Erythroblast (primary cell): ENCODE data around the gene SLC6A9.

ENCODE experiments used
- DNase-seq, 2 experiments: peaks; one replicate each; lab custom pipeline; 2025; lab: John Stamatoyannopoulos, UW
- GATA1 ChIP-seq: IDR thresholded peaks from 2 replicates; pipeline ENCODE4 v1.6.1; 2011; ENCODE audit warnings: low read depth, mild to moderate bottlenecking, control low read depth, low read length, moderate library complexity
- POLR2A ChIP-seq: IDR thresholded peaks from 2 replicates; pipeline ENCODE4 v1.6.1; 2011; ENCODE audit warnings: mild to moderate bottlenecking, low read length

The SLC6A9 gene

DNA sequence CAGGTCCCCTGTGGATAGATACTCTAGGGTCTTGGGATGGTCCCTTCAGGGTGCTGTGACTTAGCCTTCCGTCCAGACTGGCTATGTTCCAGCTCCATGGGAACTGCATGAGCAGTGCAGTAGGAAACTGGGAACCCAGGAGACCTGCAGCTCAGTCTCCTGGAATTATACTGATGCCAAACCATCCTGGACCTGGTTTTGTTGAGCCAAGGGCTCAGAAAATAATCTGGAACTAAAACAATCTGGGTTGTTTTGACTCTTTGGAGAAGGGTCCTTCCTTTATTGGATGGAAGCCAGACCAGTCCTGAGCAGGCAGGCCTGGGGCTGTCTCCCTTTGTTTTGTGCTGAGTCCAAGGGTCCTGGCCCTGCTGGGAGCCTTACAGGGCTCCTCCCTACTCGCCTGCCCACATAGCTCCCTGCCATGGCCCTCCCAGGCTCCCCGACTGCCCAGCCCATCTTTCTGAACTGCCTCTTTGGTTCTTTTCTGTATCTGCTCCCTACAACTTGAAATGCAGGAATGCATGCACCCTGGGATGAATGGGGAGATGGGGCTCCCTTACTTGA lies 83.3 kb downstream of the SLC6A9 start:
- DNase-seq, result no peak
- TF ChIP-seq POLR2A, result no peak
- no peak for TF ChIP-seq GATA1

- peak; percentile 60 for TF ChIP-seq POLR2A
- no peak for TF ChIP-seq GATA1
- no peak for DNase-seq
These were observed 84.0 kb downstream of the SLC6A9 start for GRCh38 chr1:43947061-43947873.
